OCI-M2 (cell line): ENCODE measurements around the gene ACOT7.
"Not testable (repeated sequence)": the region's sequence is repeated elsewhere in the genome, so short reads cannot be mapped to it uniquely, and the experiment has no call there.

Experiments used
- DNase-seq: peaks from one replicate; lab custom pipeline; 2025; ENCODE audit not compliant: unreplicated experiment; lab: John Stamatoyannopoulos, UW

The ACOT7 gene

GRCh38 chr1:6239950-6240768, 153.4 kb downstream of the ACOT7 start:
- no peak for DNase-seq

GRCh38 chr1:6239213-6239752, 154.3 kb downstream of the ACOT7 start:
- DNase-seq, result no peak

DNA sequence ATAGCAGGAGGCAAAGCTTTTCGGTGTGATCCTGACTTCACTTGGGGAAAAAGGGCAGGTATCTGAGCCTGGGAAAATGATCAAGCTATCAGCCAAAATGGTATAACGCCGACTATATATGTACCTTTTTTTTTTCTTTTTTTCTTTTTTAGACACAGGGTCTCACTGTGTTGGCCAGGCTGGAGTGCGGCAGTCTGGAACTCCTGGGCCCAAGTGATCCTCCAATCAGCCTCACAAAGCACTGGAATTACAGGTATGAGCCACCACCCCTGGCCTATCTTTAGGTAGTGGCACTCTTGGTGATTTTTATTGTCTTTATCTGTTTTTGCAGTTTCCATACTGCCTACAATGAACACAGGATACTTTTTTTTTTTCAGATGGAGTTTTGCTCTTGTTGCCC, 156.5 kb downstream of the ACOT7 start:
- DNase-seq, result no peak

- DNase-seq, result no peak
Observed at GRCh38 chr1:6235296-6235677, 158.3 kb downstream of the ACOT7 start.

DNA sequence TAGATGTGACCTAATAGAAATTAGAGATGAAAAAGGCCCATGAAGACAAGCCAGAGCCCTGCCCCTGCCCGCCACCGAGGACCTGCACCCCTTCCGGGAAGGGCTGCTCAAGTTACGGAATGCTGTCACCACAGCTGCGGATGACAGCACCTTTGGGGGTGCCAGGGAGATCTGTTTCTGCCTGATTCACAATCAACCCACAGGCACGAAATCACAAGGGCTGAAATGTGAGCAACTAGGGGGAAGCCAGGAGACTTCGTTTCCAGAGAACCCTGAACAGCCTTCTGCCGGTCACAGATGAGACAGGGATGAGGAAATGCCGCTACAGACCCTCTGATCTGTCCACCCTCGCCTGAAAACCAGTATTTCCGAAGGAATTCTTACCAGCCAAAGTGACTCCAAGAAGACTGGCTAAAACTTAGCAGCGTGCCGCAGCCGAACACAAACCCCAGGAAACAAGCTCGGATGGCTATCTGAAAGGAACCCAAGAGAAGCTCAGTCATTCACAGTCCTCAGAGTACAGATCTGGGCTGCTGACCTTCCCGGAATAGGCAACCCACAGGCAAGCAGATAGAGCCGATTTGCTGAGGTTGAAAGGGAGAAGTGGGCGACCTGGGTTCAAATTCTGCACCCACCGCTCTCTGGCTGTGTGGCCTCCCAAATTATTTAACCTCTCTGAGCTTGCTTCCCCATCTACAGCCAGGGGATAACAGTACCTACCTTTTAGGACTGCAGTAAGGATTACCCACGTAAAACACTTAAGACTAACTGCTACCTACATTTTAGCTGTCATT, 158.9 kb downstream of the ACOT7 start:
- no peak for DNase-seq

DNA sequence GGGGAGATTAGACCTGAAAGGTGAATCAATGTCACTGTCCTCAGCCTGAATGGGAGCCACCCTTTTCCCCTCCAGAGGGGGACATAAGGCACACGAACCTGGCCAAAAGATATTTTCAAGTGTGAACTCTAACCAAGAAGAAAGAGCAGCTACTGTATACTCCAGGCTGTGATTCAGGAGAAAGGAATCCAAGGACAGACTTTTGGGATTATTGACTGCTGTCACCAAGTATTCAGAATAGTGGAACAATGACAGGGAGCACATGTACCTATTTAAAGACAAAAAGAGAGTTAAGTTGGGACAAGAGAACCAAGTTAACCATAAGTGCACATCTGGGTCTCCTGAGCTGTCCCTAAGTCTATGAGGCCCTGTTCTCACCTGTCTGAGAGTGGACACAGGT, 160.2 kb downstream of the ACOT7 start:
- no peak for DNase-seq

GRCh38 chr1:6225651-6226050, 167.9 kb downstream of the ACOT7 start:
- DNase-seq, result no peak

DNA sequence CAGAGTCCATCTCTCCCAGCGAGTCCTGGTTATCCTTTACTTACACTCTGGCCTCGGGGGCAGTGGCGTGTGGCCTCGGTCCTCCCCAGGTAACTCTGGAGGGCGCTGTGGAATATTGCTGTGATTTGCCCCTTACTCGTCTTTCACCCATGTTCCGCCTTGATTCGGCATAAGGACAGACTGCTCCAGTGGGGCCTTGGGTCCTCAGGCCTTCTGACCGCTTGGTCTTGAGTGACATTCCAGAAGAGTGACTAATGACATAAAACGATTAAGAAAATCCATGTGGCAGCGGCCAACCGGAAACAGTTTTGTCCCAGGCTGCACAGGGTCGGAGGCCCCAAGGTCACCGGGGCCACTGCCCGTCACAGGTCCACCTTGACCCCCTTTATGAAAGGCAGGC, 168.8 kb downstream of the ACOT7 start:
- no peak for DNase-seq

- DNase-seq, result no peak
Observed at GRCh38 chr1:6223617-6224016, 169.9 kb downstream of the ACOT7 start.

GRCh38 chr1:6222636-6223035, 170.9 kb downstream of the ACOT7 start:
- DNase-seq, result no peak

DNA sequence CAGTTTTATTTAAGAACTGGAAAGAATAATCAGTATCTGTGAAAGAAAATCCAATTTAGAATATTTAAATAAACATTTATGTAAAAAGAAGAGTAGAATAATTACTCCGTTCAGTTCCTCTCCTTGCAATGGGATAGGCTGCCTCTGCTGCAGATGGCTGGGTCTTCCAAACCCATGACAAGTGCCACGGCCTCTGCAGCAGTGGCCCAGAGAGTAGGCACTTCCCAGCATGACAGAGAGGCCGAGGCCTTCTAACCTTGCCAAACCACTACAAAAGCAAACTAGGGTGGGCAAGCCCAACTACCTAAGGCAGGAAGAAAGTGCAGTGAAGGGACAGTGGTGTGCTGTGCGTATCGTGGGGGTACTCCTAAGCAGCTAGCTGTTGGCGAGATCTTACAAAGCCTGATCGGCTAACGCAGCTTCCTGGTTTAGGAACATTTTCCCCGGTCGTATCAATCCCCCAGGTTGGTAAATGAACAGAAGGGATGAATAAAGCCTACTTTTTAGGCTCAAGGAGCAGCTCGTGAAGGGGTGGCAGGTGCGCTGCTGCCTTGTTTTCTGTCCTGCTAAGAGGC, 172.3 kb downstream of the ACOT7 start:
- DNase-seq, result no peak

- DNase-seq, result no peak
Observed at GRCh38 chr1:6220236-6220635, 173.3 kb downstream of the ACOT7 start.

DNA sequence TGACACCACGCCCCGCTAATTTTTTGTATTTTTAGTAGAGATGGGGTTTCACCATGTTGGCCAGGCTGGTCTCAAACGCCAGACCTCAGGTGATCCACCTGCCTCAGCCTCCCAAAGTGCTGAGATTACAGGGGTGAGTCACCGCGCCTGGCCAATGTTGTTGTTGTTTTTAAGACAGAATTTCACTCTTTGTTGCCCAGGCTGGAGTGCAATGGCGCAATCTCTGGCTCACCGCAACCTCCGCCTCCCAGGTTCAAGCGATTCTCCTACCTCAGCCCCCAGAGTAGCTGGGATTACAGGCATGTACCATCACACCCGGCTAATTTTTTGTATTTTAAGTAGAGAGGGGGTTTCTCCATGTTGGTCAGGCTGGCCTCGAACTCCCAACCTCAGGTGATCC, 173.9 kb downstream of the ACOT7 start:
- not testable (repeated sequence) for DNase-seq

DNA sequence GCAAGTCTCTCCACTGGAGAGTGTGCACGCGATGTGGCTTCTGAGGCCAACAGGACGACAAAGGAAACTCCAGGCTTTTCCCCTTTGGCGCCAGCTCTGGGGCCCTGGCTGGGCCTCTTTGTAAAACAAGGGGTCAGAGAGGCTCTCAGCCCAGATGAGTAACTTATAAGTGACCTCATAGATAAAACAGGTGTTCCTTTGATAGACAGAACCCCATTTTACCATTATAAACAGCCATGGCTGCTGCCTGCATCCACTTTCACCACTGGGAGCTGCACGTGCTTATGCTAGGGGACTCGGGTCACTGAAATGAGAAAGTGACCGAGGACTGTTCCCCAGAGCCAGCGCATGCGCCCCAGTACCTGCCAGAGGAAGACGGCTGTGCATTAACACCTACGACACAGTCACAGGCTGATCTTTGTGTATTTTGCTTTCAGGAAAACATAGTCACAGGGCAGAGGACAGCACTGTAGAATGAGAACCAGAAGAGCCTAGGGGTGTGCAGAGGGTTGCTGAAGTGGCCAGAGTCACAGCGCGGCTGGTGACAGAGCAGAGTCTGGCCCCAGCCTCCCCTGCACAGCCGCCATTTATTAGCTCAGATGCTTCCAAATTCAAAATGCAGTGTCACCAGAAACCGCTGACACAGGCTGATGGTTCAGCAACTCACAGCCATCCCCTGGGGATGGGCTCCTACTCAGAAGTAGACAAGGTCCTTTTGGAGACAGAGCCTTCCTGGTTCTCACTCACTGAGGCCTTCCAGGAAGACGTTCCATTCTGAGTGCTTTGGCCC, 175.0 kb downstream of the ACOT7 start:
- DNase-seq, result no peak
